C4-2B (cell line): ENCODE results near the gene LRP1-AS.

ENCODE experiments used
- H3K27ac ChIP-seq: fragments of 450-650 bp; 2 replicates; pipeline ENCODE4 v1.5.1; 2017
- ZFX ChIP-seq: fragments of 450-650 bp; IDR thresholded peaks from 2 replicates; pipeline ENCODE4 v1.6.1; 2017
- TF ChIP-seq, protein P1 (sequence below): fragments of 450-650 bp; conservative IDR thresholded peaks from 2 replicates; pipeline ENCODE4 v1.5.1; 2017; ENCODE audit warnings: mild to moderate bottlenecking

The LRP1-AS gene

DNA sequence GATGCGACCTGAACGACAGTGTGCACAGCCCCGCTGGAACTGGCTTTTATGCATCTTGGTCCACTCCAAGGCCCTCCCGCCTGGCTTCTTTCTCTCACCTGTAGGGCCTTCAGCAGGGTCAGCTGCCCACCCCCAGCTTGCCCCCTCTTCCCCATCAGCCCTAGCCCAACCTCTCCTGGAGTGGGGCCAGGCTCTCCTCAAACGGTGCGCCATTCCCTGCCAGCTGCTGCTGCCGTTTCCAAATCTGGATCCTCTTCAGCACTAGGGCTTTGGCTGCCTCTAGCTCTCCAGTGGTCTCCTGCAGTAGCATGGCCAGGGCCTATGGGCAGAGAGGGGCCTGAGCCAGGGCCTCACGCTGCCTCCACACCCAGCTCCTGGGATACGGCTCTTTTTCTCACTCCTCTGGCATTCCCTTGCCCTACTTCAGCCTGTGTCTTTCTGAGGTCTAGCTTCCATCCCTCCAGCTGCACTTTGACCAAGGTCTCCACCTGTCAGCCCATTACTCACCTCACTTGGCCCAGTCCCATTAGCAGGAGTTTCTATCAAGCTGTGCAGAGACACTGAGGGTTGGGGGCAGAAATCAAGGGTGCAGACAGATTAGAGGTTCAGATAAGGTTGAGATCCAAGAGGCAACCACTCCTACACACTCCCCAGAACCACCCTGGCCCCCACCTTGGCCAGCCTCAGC is 41.3 kb downstream of the LRP1-AS start:
- TF ChIP-seq, protein P1, sequence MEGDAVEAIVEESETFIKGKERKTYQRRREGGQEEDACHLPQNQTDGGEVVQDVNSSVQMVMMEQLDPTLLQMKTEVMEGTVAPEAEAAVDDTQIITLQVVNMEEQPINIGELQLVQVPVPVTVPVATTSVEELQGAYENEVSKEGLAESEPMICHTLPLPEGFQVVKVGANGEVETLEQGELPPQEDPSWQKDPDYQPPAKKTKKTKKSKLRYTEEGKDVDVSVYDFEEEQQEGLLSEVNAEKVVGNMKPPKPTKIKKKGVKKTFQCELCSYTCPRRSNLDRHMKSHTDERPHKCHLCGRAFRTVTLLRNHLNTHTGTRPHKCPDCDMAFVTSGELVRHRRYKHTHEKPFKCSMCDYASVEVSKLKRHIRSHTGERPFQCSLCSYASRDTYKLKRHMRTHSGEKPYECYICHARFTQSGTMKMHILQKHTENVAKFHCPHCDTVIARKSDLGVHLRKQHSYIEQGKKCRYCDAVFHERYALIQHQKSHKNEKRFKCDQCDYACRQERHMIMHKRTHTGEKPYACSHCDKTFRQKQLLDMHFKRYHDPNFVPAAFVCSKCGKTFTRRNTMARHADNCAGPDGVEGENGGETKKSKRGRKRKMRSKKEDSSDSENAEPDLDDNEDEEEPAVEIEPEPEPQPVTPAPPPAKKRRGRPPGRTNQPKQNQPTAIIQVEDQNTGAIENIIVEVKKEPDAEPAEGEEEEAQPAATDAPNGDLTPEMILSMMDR = no peak
- TF ChIP-seq ZFX = no peak
- H3K27ac ChIP-seq = no peak overlapping the region

DNA sequence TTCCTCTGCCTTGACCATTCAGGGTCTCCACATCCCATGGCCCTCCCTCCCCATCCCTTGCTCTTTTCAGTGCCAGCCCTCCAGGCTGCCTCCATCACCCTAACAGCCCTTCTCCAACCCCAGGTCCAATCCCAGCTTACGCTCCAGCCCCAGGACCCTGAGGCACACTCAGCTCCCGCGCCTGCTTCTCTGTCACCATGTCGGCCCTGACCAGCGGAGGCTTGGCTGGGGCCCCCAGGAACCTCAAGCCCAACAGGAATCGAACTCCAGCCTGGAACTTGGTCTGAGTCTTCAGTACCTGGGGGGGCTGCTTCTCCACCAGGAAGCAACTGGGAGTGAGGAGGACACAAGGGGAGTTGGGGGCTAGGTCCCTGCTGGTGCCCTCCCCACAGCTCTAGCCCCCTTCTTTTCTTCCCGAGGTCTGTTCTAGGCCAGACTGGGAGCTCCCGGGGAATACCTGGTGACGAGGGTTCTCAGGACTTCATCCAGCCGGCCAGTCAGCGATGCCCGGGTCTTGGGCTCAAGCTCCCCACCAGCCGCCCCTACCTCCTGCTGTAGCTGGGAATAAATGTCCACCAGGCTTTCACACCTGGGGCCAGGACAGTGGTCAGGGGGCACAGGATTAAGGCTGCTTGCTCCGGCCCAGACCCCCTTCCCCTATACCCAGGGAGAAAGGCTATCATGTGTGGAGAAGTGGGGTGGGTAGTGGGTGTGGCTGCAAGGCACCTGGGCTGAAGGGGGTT is 42.2 kb downstream of the LRP1-AS start:
- TF ChIP-seq, protein P1 = no peak
- no peak for TF ChIP-seq ZFX
- H3K27ac ChIP-seq = no peak overlapping the region

DNA sequence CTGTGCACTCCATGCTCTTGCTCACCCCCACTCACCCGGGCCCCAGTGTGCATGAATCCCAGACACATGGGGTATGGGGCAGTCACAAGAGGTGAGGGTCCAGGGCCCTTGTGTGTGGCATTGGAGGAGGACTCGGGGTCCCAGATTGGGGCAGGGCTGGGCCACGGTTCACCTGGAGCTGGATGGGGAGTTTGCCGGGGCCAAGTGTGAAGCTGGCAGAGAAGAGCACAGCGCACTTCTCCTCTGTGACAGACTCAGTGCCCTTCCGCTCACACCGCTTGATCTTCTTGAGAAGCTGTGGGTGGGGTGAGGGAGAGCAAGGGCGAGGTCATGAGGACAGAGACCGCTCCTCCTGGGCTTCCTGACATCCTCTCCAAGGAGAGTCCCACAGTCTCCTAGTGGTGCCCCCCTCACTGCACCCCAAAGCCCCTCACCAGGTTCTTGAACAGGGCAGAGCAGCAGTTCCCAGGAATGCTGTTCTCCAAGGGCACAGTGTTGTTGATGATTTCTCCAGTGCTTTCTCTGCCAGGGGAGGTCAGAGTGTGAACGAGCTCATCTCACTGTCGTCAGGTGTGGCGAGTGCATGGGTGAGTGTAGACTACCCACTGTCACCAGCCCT is 43.0 kb downstream of the LRP1-AS start:
- no peak overlapping the region for H3K27ac ChIP-seq
- no peak for TF ChIP-seq ZFX
- TF ChIP-seq, protein P1 = no peak

DNA sequence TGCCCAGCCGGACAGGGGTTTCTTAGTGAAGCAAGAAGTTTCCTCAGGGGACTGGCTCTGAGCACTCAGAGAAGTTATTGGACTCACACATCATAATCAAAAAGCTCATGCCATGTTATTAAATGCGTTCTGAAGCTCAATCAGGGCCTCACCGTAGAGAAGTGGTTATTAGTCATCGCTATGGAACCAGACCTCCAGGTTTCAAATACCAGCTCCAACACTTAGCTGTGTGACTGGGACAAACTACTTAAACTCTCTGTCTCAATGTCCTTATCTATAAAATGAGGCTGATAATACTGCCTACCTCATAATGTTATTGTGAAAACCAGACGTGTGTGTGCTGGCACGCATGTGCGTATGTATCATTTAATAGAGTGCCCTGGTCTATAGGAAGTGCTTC is 43.6 kb downstream of the LRP1-AS start:
- no peak for TF ChIP-seq ZFX

DNA sequence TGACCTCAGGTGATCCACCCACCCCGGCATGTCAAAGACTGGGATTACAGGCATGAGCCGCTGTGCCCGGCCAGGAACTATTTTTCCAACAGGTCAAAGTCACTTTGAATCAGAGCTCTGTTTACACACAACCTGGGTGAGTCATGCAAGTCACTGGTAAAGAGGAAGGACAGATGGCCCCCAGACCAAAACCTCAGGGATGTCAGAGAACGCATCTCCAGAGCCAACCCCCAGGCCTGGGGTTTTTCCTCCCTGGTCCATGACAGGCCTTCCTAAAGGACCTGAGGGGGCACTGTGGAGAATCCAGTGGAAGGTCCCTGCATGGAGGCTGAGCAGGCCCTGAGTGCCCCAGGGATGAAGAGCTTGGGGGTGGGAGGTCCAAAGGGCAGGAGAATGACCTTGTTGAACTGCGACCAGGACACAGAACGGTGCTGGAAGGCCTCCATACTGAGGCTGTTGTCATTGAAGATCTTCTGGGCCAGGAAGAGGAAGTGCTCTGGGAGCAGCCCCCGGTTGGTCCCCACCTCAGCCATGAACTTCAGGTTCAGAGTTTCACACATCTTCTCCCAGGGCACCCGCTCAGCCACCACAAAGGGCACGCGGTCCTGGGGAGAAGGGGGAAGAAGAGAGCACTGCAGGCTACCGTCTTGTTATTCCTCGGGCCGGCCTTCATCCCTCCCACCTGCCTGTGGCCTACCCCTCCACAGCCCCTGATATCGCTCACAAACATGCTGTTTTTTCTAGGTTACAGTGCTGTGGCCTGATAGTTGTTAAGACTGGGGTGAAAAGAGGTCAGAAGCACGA is 45.3 kb downstream of the LRP1-AS start:
- TF ChIP-seq, protein P1 = no peak
- TF ChIP-seq ZFX = no peak
- H3K27ac ChIP-seq = no peak overlapping the region

More for the DNA sequence above, 43.6 kb downstream of the LRP1-AS start:
- no peak overlapping the region for H3K27ac ChIP-seq

DNA sequence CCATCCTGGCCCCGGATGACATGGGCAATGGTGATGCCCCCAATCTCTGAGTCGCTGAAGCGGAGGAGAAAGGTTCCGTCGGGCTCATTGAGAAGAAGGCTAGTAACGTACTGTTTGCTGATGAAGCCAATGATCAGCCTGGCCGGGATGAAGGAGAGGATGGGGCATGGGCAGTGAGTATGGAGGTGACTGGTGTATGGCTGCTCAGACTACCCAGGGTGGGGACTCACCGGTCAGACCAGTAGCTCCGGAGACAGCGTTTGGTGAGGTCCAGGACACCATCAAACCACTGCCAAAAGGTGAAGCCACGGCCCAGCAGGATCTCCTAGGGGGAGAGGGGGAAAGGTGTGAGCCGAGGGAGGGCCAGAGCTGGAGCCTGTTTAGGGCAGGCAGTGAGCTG is 47.7 kb downstream of the LRP1-AS start:
- H3K27ac ChIP-seq = no peak overlapping the region
- TF ChIP-seq ZFX = no peak
- TF ChIP-seq, protein P1 = no peak

DNA sequence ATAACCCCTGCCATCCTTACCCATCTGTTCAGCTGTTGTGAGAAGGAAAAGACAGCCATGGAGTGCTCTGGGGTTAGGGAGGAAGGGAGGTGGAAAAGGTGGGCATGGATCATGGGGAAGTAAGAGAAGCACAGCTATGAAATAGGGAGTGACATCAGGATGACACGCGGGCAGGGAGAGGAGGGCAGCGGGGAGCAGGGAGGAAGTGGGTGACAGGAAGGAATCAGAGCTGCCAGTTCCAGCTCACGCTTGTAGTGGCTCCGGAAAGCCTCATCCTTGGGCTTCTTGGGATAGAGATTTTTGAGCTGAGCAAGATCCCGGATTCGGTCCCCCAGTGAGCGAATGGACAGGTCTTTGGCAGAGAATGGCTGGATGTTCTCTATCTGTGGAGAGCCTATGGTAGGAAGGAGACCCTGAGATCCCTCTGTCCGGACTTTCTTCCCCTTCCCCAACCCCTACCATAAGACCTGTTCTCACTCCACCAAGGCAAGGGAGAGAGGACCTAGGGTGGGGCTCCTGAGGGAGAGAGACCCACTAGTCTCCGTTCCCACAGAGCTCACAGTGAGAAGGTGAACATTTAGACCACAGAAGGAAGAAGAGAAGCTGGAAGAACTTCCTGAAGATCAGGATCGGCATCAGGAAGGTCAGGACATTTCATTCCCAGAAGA is 48.2 kb downstream of the LRP1-AS start:
- no peak for TF ChIP-seq ZFX
- TF ChIP-seq, protein P1 = no peak
- no peak overlapping the region for H3K27ac ChIP-seq
